ENCODE data around the gene ITIH4. TPM values are rescaled to one million over a fixed set of nuclear protein-coding genes. Genes with fewer than 3 reads are reported as not detected.

Gene ITIH4
- polyA plus RNA-seq, 1 donor, result 32.4 TPM

GRCh38 chr3:52848617-52849016 is 18.1 kb upstream of the ITIH4 start:
- no peak for DNase-seq (ENCODE audit: low read depth)

DNA sequence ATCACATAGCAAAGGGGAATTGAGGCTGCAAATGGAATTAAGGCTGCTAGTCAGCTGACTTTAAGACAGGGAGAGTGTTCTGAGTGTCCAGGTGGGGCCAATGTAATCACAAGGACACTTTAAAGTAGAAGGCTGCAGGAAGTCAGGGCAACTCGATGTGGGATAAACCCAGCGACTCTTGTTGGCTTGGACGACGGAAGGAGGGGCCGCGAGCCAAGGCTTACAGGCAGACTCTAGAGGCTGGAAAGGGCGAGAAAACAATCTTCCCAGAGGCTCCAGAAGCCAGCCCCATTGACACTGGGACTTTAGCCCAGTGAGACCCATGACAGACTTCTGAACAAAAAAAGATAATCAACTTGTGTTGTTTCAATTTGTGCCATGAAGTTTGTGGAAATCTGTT is 17.3 kb upstream of the ITIH4 start:
- DNase-seq (ENCODE audit: low read depth), result no peak

DNA sequence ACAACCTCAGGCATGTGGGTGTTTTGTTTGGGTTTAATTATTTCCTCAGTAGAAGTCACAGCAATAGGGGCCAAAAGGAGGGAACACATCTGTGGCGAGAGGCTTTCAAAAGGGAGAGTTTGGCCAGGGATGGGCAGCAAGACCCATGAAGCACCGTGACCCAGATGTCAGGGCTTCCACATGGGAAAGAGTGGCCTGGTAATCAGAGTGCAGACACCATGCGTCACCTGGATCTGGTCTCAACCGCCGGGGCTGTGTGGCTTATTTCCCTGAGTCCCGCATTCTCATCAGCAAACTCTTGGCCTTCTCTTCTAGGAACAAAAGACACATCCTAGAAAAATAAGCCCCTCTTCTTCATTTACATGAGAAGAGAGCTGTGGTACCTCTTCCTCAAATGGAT is 16.8 kb upstream of the ITIH4 start:
- DNase-seq (ENCODE audit: low read depth), result no peak

- no peak for DNase-seq (ENCODE audit: low read depth)
Observed at GRCh38 chr3:52846432-52846965, 16.0 kb upstream of the ITIH4 start.

GRCh38 chr3:52845691-52846431 is 15.4 kb upstream of the ITIH4 start:
- no peak for DNase-seq (ENCODE audit: low read depth)

- DNase-seq (ENCODE audit: low read depth), result no peak
Observed at GRCh38 chr3:52845157-52845556, 14.7 kb upstream of the ITIH4 start.

GRCh38 chr3:52844290-52844975 is 14.0 kb upstream of the ITIH4 start:
- no peak for DNase-seq (ENCODE audit: low read depth)

- DNase-seq (ENCODE audit: low read depth), result no peak
Observed at GRCh38 chr3:52843881-52844280, 13.4 kb upstream of the ITIH4 start.

GRCh38 chr3:52843108-52843865 is 12.8 kb upstream of the ITIH4 start:
- DNase-seq (ENCODE audit: low read depth), result no peak

- DNase-seq (ENCODE audit: low read depth), result no peak
Observed at GRCh38 chr3:52842424-52842823, 12.0 kb upstream of the ITIH4 start.

DNA sequence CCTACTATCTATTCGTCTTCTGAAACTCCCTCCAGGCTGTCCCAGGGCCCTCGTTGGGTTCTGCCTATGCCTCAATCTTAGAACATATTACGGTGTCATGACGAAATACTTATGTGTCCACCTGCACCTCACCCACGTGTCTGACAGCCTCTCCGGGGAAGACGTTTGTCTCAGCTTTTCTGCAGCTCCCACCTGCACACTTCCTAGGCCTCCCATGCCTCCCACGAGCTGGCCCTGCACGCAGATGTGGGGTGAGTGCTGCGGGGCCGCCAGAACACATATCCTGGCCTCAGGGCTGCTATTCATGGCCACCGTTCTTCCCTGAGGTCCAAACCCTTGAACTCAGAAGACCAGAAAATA is 11.5 kb upstream of the ITIH4 start:
- no peak for DNase-seq (ENCODE audit: low read depth)

DNA sequence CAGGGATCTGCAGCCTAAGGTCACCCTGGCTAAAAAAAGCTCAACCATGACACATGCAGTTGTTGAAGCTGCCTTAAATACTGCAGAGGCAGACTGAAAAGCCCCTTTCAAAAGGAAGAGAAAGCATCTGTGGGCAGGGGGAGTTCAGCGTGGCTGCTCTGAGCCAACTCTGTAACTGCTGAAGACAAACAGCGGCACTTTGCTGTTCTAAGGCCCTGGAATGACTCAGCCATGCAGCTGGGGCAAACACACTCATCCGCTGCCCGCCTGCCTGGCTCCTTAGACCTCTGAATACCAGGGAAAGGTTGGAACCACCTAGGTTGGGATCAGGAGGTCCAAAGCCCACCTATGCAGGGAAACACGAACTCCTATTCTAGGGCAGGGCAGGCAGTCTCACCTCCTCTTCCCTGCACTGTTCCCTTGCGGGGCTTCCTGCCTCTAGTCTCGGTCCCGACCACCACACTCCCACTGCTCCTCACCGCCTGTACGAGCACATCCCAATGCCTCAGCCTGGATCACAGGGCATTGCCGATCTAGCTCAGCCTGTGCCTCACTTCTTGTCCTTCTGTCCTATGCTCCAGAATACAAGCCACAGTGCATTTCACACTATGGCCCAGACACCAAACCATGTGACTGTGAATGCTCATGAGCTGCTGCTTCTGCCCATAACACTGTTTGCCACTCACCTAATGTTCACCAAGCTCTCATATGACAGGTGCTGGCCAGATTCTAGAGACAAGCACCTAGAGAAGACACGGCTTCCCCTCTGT is 10.9 kb upstream of the ITIH4 start:
- DNase-seq (ENCODE audit: low read depth), result no peak

DNA sequence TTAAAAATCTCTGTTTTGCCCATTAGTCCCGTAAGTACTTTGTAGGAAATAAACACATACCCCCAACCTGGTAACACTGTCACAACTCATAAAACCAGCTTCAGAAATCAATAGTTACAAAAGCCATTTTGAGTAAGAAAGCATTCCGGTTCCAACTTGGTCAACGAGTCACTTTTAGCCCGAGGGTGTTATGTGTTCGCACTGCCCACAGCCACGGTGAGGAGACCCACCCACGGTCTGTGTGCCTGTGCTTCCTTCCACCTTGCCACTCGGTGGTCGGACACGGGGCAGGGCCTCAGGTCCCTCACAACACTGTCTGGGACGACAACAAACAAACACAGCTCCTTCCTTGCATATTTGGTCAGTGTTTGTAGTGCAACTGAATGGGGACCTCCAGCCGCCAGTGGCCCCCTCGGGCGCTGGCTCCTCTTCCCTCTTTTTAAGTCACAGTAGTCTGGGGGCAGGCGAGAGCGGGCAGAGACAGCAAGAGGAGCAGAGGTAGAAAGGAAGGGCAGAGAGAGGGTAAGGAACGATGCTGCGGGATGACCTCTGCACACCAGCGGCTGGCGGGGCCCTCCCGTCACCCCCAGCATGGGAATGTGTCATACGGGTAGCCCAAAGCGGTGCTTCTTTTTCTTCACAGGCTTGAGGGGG is 9.5 kb upstream of the ITIH4 start:
- DNase-seq (ENCODE audit: low read depth), result no peak

DNA sequence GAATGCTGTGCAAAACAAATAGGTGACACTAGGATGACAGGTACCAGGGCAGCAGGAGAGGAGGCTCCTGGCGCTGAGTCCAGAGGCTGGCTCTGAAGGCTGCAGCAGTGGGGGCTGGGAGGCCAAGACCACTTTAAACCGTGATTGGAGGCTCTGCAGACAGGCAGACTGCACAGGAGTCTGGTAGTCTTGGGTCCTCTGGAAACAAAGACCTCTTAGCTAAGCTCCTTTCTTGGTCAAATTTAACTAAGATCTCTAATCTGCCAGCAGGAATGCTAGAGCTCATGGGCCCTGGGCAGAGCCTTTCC is 8.8 kb upstream of the ITIH4 start:
- DNase-seq (ENCODE audit: low read depth), result no peak

DNA sequence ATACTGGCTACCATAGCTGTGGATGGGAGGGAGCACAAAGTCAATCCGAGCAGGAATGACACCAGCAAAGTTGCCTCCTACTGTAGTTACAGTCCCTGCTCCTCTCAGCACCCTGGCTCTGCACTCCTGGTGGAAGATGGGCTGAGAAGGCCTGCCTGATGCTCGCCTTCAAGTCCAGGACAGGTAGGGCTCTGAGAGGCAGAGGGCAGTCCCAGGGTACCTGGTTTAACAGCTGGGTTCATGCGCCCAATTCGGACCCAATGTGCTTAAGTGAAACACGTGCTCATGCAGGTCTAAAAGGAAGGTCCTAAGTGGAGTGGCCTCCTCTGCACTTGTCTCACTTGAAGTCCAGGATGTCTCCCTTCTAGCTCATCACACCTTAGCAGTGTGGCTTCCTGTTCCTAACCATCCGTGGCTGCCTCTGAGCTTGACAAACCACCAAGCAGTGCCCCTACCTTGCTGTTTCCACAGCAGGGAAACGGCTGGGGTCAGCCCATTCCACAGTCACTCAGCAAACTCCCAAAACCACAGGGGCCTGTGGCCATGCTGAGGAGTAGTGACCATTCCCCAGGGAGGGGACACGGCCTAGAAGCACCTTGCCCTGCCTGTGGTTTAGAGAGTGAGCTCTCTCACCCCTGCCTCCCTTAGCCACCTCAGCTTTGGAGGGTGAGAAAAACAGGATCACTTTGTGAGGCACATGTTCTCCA is 8.2 kb upstream of the ITIH4 start:
- no peak for DNase-seq (ENCODE audit: low read depth)

GRCh38 chr3:52836986-52837385 is 6.5 kb upstream of the ITIH4 start:
- DNase-seq (ENCODE audit: low read depth), result no peak

GRCh38 chr3:52836471-52836845 is 6.0 kb upstream of the ITIH4 start:
- no peak for DNase-seq (ENCODE audit: low read depth)

GRCh38 chr3:52835766-52836470 is 5.4 kb upstream of the ITIH4 start:
- no peak for DNase-seq (ENCODE audit: low read depth)

DNA sequence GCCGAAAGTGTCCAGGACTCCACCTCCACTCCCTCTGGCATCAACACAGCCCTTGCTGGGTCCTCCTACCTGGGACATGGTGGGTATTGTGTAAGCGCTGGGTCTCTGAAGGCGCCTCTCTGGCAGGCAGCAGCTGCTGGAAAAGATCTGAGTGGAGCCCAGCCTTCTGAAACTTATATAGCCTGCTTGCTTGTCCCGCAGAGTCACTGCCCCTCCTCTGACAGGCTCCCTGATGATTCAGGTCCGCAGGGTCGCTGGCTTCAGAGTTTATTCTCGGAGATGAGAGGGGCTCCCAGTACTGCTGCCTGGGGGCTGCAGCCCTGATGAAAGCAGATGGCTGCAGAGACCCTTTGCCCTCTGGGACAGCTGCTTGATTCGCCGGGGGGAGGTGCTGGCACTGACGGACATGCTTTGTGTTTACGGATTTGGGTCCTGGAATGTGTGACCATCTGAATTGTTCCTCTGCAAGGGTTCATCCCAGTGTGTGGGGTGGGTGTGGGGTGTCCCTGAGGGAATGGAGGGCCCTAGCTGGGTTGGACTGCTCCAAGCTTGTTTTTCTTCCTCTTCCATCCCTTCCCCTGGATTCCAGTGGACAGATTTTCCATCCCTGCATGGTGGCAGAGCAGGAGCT is 4.5 kb upstream of the ITIH4 start, which contains the start of gene MUSTN1:
Gene MUSTN1 (minus strand): TSS at position 149 of the 631 bp plus-strand sequence. CDS start 71 bp downstream, at position 78.
- no peak for DNase-seq (ENCODE audit: low read depth)

GRCh38 chr3:52833202-52833601 is 2.7 kb upstream of the ITIH4 start:
- no peak for DNase-seq (ENCODE audit: low read depth)

Measured in forelimb muscle (tissue), 1 donor.